Measurements from ENCODE around the gene LXN.
A peak's percentile ranks its signal among the peaks of the same experiment; 100 is the strongest.
"Not testable (repeated sequence)": the region's sequence is repeated elsewhere in the genome, so short reads cannot be mapped to it uniquely, and the experiment has no call there.

Gene LXN, protein sequence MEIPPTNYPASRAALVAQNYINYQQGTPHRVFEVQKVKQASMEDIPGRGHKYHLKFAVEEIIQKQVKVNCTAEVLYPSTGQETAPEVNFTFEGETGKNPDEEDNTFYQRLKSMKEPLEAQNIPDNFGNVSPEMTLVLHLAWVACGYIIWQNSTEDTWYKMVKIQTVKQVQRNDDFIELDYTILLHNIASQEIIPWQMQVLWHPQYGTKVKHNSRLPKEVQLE

GRCh38 chr3:158672215-158673176 lies at the start of gene LXN:
LXN (minus strand) TSS chr3:158672648; CDS start chr3:158672478, 170 bp downstream.
- peak; percentile 91 for DNase-seq (ENCODE audit: low spot score)

DNA sequence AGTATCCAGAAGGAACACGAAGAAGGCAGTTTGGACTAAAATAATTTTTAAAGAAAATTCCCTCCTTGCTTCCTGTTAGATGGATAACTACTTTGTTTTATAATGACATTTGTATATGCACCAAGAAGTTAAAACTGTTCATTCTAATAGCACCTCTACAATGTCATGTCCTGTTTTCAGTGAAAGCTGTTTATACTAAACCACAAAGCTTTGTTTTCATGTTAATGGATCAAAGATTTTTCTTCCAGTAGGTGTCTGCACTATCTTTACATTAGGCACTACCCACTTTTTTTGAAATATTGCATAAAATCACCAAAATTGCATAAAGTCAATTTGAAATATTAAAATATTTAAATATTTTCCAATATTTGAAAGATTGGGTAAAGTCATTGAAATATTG lies 49.7 kb upstream of the LXN start:
- no peak for DNase-seq (ENCODE audit: low spot score)

DNA sequence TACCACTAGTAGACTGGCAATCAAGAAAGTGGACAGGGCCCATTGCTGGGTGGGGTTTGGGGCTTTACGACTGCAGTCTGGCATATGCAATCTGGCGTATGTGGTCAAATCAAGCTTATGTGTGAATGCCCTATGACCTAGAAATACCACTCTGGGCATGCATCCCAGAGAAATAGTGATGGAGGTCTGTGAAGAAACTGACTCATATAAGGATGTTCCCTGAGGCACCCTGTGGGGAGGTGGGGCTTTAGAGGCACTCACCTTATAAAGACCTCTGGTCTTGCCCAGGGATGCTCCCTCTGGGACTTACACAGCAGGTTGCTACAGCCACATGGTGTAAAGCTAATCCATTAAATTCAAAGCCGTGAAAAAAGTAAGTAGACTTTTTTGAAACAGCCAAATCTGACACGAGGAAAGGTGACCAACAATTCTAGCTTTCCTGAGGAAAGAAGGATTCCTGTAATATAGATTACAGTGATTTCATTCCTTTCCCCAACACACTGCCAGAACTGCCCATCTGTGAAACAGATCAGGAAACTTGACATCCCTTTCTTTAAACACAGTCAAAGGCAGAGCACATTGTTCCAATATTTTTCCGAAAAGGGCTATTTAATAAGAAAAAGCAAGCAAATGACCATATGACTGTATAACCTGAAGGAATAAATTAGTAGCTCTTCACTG lies 46.2 kb upstream of the LXN start:
- no peak for DNase-seq (ENCODE audit: low spot score)

- DNase-seq (ENCODE audit: low spot score): no peak
Observed at GRCh38 chr3:158717576-158717975, 45.1 kb upstream of the LXN start.

- DNase-seq (ENCODE audit: low spot score): no peak
Observed at GRCh38 chr3:158713094-158713499, 40.6 kb upstream of the LXN start.

DNA sequence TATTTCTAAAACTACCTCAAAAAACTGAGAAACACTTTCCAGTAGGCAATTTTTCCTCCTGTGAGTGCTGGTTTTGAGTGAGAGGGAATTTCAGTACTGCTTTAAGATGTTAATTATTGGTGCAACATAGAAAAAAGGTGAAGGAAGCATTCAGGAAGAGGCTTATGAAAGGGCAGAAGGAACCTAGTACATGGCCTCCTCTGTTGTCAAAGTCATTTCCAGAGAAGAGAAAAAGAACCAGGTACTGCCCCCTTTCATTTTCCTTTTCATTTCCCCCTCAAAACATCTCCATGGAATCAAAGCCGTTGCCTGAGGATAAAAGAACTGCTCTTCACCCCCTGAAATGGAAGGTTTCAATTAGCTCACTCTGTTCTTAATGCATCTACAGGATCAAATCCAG lies 40.0 kb upstream of the LXN start:
- no peak for DNase-seq (ENCODE audit: low spot score)

DNA sequence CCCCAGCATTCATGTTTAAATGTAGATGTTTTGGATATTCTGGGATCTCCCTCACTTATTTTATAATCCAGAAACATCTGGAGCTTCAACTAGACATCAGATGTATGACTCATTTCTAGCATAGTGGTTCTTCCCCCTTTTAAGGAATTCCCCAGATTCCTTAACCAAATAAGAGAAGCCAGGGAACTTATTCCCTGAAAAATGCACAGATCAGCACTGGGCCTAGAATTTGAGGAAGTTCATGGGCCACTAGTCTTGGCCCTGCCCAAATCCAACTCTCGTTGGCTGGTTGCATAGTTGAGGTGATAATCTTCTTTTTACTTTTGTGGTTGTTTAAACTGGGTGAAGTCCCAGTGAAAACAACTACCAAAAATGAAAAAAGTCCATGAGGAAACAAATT lies 39.4 kb upstream of the LXN start:
- DNase-seq (ENCODE audit: low spot score): no peak

- no peak for DNase-seq (ENCODE audit: low spot score)
Observed at GRCh38 chr3:158710601-158711000, 38.2 kb upstream of the LXN start.

DNA sequence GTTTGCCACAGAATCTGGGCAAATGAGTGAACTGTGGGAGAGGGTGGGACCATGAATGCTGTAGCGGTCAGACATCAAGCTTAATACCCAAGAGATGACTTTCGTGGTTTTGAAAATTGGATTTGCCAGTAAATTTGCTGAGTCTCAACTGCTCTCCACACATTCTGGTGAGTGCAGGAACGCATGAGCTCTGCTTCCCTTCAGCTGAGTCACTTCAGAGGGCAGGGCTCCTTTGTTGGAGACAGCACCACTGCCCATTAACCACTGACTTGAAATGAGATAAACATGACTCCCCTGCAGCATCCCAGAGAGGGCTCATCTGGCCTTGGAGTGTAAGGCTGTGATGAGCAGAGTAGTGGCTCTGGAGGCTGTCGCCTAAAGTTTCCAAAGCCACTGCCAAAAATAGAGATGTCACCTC lies 37.2 kb upstream of the LXN start:
- DNase-seq (ENCODE audit: low spot score): no peak

GRCh38 chr3:158703566-158703965 lies 31.1 kb upstream of the LXN start:
- no peak for DNase-seq (ENCODE audit: low spot score)

GRCh38 chr3:158702815-158703481 lies 30.5 kb upstream of the LXN start:
- DNase-seq (ENCODE audit: low spot score): no peak

GRCh38 chr3:158701420-158702065 lies 29.1 kb upstream of the LXN start:
- DNase-seq (ENCODE audit: low spot score): no peak

DNA sequence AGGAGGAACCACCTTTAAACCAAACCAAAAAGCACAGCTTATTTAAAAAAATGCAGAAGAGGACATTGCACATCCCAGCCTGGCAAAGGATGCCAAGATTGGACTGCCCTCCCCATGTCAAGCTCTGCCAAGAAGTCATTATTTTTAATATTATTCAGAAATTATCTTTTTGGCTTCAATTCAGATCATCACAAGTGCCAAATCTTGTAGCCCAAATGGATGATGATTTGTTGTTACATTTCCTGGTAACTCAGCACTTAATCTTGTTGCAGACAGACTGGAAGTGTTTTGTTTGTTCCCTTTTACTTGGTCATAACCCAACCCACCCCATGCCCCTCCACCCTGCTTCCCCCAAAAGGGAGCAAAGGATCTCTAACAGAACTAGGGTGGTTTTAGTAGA lies 28.1 kb upstream of the LXN start:
- no peak for DNase-seq (ENCODE audit: low spot score)

- no peak for DNase-seq (ENCODE audit: low spot score)
Observed at GRCh38 chr3:158696618-158697017, 24.2 kb upstream of the LXN start.

- DNase-seq (ENCODE audit: low spot score): not testable (repeated sequence)
Observed at GRCh38 chr3:158693866-158694456, 21.5 kb upstream of the LXN start.

DNA sequence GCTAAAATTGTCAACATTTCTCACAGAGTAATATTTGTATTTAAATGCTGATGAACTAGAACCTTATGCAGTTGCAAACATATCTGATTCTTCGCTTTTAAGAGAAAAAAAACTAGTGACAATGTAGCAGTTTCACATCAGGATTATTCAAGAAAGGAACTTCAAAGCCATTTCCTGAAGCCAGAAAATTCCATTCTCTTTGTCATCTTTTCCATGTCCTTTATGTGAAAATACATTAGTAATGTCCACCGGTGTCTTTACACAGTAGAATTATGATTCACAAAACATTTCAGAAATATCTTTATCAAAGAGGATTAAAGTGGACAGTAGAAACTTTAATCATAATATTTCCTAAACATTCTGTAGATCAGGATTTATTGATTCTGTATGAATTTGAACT lies 12.7 kb upstream of the LXN start:
- DNase-seq (ENCODE audit: low spot score): no peak

DNA sequence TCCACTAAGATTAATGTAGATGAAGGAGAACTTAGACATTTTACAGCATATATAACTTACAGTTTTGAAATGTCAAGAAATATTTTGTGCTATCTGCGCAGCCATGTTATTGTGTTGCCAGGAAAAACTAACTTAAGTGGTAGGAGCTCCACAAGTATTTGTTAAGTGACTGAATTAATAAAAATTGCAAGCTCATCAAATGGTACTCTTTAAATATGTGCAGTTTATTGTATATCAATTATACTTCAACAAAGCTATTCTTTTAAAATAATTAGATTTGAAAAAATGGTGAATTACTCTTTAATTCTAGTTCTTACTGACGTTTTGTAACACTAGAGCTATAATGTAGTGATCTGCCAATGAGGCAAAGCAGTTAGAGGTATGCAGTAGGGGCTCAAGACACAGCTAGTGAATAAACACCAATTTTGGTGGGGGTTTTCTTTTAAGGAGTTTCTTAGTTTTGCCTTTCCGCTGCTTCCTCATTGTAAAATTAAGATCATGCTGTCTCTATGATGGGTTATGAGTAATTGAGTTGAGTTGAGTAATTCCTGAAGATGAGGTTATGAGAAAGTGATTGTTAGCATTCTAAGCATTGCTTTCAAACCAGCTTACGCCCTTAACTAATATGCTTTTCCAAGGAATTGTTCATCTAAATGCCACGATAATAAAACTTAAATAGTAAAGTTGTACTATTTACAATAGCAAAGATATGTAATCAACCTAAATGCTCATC lies 10.9 kb upstream of the LXN start:
- no peak for DNase-seq (ENCODE audit: low spot score)

DNA sequence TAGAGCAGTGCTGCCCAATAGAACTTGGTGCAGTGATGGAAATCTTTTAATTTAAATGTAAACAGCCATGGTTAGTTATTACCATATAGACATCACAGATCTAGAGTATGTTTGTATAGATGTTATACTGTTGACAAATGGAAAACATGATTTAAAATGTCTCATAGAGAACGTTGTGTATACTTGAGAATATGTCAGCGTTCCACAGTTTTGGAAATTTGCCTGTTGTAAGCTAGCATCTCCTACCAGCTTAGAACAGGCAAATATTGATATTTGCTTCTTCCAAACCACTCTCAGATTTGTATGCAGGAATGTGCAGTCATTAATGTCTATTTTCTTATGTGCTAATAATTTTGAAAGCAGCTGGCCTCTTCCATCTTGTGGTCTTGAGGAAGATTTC lies 8.4 kb upstream of the LXN start:
- no peak for DNase-seq (ENCODE audit: low spot score)

DNA sequence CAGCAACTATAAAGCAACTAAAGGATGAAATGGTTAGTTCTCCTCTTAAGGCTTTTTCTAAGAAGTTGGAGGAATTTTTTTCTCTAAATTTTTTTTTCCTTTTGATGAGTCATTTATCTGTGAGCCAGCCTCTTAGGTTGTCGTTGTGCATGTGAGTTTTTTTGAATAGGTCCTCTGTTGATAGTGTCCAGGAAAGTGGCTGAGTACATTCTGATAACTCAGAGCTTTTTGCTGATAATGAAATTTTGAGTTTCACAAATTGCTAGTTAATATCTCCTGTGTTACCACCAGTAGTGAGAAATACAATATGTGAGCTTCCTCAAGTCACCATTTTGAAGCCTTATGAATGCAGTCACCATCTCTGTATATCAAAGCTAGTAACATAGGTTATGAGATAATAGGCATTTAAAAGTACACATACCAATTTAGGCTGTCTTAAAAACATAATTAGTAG lies 7.1 kb upstream of the LXN start:
- no peak for DNase-seq (ENCODE audit: low spot score)

GRCh38 chr3:158678687-158679086 lies 6.2 kb upstream of the LXN start:
- DNase-seq (ENCODE audit: low spot score): no peak

GRCh38 chr3:158671821-158672214 lies 630 bp downstream of the LXN start:
- DNase-seq (ENCODE audit: low spot score): no peak
